NCI-H146 treated with DMSO at 0.1 percent for 48 hours (cell line): ENCODE data around the gene APLP1.
"Not testable (repeated sequence)": the region's sequence is repeated elsewhere in the genome, so short reads cannot be mapped to it uniquely, and the experiment has no call there.

ENCODE experiments used
- DNase-seq: peaks from one replicate; lab custom pipeline; 2025; ENCODE audit not compliant: unreplicated experiment; lab: John Stamatoyannopoulos, UW

APLP1 gene

DNA sequence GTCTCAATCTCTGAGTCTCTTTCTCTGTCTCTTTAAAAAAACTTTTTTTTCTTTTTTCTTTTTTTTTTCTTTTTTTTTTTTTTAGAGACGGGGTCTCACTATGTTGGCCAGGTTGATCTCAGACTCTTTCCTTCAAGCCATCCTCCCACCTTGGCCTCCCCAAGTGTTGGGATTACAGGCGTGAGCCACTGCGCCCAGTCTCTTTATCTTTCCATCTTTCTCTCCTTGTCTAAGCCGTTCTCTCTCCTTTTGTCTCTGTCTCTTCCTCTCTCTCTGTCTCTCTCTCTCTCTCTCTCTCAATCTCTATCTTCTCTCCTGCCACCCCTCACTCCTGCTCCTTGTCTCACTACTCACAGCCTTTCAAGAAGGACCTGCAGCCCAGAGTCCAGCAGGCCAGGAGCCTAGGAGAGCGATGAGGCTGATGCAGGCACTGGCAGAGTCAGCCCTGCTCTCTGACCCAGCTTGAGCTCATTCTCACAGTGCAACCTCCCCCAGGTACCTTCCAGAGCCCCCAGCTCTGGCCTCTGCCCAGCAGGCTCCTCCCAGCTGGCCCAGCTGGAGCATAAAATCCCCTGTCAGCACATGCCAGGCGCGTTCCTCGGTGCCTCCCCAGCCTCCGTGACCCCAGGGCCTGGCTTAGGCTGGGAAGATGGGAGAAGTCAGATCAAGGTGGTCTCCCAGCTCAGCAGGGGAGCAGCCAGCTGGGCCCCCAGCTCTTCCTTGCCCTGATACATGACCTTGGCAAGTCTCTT lies 16.2 kb upstream of the APLP1 start, which contains the start of gene NPHS1:
NPHS1 (minus strand) TSS at position 476 of the 752 bp plus-strand sequence. CDS start 667 bp downstream, outside the sequence.
- DNase-seq: no peak

DNA sequence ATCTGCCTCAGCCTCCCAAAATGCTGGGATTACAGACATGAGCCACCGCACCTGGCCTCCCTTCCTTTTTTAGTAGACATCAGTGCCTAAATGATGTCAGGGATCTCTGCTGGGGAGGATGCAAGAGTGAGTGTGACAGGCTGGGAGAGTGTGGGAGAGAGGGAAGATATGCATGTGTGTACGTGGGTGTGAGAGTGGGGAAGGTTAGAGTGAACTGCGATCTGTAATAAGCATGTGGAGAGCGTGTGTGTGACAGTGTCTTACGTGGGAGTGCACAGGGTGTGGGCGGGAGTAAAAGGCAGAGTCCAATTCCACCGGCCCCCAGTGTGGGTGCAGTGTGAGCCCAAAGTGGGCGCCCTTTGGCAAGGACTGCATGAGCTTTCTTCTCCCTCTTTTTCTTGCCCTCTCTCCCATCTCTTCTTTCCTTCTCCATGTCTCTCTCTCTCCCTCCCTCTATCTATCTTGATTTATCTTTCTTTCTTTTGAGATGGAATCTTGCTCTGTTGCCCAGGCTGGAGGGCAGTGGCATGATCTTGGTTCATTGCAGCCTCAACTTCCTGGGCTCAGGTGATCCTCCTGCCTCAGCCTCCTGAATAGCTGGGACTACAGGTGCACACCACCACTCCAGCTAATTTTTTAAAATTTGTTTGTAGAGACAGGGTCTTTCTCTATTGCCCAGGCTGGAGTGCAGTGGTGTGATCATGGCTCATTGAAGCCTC lies 15.2 kb upstream of the APLP1 start:
- no peak for DNase-seq

DNA sequence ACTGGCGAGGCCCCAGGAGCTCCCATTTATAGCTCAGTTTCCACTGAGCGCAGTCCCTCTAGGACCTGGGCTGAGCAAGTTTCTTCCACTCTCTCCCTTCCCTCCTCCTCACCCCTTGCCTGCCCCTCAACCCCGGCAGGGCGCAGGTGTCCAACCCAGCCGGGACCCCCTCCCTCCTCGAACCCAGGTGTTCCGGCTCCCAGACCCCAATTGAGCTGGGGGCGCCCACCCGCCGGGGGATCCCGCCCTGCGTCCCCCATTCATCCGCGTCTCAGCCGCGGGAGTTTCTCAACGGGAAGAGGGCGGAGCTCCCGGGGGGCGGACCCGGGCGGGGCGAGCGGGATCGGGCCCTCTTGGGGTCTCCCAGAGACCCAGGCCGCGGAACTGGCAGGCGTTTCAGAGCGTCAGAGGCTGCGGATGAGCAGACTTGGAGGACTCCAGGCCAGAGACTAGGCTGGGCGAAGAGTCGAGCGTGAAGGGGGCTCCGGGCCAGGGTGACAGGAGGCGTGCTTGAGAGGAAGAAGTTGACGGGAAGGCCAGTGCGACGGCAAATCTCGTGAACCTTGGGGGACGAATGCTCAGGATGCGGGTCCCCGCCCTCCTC lies 11.7 kb upstream of the APLP1 start, which contains the start of gene KIRREL2:
KIRREL2 (plus strand) TSS at position 366 of the 604 bp plus-strand sequence; CDS start at position 575, 209 bp downstream.
- no peak for DNase-seq

DNA sequence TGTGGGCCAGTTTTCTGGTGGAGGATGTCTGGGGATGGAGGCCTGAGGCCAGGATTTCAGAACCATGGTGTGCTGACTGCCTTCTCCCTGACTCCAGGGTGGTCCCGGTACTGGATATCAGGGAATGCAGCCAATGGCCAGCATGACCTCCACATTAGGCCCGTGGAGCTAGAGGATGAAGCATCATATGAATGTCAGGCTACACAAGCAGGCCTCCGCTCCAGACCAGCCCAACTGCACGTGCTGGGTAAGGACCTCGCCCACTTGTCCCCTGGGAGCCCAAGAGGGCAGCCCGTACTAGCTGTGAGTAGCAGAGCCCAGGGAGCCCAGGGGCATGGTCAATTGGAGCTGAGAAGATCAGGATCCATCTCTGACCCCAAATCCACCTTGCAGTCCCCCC lies 10.1 kb upstream of the APLP1 start:
- DNase-seq: no peak

DNA sequence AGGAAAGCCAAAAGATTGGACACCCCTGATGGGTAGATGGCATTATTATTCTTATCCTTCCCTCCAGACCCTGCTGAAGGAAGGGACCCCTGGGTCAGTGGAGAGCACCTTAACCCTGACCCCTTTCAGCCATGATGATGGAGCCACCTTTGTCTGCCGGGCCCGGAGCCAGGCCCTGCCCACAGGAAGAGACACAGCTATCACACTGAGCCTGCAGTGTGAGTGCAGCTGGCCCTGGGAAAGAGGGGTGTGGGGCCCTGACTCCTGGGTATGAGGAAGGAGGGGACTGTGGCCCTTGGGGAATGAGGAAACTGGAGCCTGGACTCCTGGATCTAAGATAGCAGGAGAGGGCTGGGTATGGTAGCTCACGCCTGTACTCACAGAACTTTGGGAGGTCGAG lies 9.0 kb upstream of the APLP1 start:
- no peak for DNase-seq

DNA sequence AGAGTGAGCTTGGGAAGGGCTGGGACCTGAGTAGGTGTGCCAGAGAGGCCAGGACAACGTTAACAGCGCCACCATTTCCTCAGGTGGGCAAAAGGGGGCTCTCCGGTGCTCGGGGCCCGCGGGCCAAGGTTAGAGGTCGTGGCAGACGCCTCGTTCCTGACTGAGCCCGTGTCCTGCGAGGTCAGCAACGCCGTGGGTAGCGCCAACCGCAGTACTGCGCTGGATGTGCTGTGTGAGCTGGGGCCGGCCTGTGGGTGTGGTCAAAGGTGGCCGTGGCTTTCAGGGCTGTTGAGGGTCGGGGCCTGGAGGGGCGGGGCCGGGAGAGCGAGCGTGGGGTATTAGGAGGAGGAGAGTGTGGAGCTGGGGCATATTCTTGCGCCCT lies 7.9 kb upstream of the APLP1 start:
- no peak for DNase-seq

DNA sequence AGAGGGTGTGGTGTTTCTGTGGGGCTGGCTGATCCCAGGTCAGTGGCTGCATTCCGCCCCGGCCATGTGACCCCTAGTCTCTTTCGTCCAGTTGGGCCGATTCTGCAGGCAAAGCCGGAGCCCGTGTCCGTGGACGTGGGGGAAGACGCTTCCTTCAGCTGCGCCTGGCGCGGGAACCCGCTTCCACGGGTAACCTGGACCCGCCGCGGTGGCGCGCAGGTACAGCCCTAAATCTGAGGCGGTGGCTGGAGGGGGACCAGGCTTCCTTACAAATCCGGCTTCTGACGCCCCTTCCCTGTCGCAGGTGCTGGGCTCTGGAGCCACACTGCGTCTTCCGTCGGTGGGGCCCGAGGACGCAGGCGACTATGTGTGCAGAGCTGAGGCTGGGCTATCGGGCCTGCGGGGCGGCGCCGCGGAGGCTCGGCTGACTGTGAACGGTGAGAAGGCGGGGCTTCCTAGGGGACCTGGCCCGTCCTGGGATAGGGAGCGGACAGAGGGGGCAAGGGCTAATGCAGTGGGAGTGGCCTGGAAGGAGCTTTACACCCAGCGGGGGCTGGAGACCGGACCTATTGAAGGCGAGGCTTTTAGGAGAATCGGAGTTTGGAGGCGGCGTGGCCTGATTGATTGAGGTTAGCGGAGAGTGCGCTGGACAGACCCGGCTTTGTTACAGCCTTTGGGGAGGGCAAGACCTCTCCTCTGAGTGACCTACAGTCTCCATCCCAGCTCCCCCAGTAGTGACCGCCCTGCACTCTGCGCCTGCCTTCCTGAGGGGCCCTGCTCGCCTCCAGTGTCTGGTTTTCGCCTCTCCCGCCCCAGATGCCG lies 7.3 kb upstream of the APLP1 start:
- no peak for DNase-seq

DNA sequence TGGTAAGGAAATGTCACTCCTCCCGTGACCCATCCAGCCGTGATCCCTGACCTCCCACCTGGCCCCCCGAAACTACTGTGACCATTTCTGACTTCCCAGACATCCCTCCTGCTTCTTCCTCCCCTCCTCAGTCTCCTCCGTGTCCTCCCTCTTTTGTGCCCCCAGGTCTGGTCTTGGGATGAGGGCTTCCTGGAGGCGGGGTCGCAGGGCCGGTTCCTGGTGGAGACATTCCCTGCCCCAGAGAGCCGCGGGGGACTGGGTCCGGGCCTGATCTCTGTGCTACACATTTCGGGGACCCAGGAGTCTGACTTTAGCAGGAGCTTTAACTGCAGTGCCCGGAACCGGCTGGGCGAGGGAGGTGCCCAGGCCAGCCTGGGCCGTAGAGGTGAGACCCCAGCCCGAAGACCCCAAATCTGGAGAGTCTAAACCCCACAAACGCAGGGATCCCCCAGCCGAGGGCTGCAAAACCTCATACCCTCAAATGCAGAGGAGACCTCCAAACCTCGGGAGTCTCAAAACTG lies 6.7 kb upstream of the APLP1 start:
- no peak for DNase-seq

DNA sequence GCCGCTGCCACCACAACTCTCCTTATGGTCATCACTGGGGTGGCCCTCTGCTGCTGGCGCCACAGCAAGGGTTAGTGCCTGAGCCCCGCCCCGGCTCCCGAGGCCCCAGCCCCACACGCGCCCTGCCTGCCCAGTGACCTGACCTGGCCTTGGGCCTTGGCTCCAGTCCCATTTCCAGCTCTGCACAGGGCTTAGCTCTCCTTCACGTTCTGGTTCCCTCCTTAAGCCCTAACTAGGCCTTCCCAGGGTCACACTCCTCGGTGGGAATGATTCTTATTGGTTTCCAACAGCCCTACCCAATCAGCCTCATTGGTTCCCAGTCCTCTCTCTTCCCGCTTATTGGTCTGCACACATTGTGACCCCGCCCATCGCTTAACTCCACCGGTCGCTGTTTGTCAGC lies 5.8 kb upstream of the APLP1 start:
- DNase-seq: no peak

DNA sequence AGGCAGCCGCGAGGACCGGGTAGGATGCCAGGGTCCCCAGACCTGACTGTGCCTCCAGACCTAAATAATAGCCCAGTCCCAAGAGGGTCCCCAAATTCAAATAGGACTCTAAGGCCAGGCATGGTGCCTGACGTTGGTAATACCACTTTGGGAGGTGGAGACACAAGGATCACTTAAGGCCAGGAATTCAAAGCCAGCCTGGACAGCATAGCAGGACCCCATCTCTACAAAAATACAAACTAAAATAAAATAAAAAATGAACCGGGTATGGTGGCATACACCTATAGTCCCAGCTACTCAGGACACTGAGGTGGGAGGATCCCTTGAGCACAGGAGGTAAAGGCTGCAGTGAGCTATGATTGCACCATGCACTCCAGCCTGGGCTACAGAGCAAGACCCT lies 5.4 kb upstream of the APLP1 start:
- no peak for DNase-seq

DNA sequence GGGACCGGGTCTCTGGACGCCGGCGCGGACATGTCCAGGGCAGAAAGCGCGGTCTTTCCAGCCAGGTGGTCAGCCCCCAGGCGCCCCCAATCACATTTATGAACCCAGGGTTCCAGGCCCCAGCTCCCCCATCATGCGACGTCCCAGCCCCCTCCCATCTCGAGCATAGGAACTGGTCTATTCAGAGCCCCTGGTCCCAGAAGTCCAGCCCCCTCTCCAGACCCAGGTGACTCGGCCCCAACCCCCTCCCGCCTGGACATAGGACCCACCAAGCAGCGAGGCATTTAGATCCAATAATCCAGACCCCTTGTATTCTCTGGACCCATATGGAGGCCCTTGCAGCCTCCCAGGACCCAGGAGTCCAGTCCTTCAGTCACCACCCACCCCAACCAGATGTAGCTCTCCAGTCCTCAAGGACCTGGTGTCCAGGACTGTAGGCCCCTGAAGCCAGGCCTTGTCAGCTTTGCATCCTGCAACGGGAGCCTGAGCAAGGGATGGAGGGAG lies 501 bp downstream of the APLP1 start:
- DNase-seq: no peak

DNA sequence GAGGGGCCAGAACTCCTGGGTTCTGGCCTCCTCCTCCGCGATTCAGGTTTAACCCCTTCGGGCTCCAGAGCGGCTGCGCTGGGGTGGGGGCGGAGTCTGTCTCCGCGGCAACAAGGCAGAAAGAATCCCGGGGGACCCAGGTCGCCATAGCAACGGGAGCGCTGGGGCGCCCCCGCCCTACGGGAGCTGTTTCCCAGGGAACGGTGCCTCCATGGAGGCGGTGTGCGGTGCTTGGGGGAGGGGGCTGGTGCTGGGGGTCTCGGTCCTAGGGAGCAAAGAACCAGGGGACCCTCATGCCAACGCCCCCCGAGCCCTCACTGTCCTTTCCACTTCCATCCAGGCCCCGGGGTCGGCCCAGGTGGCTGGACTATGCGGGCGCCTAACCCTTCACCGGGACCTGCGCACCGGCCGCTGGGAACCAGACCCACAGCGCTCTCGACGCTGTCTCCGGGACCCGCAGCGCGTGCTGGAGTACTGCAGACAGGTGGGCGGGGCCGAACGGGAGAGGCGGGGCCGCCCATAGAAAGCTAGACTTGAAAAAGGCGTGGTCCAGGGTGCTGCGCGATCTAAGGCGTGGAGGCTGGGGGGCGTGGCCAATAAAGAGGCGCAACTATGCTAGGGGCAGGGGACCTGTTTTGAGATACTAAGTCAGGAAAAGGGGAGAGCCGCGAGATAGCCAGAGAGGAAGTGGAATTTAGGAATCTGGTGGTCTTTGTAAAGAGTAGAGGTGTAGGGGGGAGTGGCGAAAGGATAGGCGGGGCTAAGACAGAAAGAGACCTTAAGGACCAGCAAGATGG lies 1.2 kb downstream of the APLP1 start:
- DNase-seq: peak; percentile 93

DNA sequence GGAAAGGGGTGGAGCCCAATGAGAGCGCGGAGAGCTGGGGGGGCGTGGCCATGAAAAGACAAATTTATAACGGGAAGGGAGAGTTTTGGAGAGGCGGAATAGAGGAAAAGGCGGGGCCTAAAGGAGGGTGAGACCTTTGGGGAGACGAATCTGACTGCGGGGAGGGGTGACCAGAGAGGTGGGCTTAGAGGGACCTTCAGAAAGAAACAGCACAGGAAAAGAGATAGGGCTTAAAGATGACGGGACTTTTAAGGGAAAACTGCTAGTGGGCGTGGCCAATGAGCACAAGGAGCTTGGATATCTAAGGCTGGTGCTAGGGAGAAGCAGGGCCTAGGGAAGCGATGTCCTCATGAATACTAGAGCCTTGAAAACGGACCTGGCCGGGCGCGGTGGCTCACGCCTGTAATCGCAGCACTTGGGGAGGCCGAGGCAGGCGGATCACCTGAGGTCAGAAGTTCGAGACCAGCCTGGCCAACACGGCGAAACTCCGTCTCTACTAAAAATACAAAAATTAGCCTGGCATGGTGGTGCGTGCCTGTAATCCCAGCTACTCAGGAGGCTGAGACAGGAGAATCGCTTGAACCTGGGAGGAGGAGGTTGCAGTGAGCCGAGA lies 1.9 kb downstream of the APLP1 start:
- DNase-seq: not testable (repeated sequence)

DNA sequence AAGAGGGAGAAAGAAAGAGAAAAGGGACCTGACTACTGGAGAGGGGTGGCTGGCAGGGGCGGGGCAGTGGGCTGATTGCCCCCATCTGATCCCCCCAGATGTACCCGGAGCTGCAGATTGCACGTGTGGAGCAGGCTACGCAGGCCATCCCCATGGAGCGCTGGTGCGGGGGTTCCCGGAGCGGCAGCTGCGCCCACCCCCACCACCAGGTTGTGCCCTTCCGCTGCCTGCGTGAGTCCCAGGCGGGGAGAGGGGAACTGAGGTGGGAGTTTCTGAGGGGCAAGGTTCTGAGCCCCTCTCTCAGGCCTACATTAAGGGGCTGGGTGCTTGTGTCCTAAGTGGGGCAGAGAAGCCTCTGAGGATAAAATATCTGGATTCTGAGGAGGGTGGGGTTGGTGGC lies 2.4 kb downstream of the APLP1 start:
- no peak for DNase-seq

DNA sequence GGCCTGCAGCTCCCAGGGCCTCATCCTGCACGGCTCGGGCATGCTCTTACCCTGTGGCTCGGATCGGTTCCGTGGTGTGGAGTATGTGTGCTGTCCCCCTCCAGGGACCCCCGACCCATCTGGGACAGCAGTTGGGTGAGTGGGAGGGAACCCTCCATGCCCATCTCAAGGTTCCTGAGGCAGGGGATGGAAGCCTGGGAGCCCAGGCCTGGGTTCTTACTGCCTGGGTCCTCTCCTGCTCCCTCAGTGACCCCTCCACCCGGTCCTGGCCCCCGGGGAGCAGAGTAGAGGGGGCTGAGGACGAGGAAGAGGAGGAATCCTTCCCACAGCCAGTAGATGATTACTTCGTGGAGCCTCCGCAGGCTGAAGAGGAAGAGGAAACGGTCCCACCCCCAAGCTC lies 3.2 kb downstream of the APLP1 start:
- no peak for DNase-seq

DNA sequence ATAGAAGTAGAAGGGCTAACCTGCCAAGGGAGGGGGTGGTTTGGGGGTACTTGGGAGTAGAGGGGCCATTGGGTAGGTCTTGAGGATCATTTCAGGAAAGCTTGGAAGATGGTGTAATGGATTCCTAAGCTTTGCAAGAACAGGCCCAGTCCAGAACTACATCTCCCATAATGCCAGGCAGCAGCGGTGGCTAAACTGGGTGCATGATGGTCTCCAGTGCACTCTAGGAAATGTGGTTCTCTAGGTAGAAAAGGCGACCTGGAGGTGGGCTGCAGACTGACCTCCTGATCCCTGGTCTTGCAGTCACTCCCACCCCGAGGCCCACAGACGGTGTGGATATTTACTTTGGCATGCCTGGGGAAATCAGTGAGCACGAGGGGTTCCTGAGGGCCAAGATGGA lies 3.8 kb downstream of the APLP1 start:
- no peak for DNase-seq

DNA sequence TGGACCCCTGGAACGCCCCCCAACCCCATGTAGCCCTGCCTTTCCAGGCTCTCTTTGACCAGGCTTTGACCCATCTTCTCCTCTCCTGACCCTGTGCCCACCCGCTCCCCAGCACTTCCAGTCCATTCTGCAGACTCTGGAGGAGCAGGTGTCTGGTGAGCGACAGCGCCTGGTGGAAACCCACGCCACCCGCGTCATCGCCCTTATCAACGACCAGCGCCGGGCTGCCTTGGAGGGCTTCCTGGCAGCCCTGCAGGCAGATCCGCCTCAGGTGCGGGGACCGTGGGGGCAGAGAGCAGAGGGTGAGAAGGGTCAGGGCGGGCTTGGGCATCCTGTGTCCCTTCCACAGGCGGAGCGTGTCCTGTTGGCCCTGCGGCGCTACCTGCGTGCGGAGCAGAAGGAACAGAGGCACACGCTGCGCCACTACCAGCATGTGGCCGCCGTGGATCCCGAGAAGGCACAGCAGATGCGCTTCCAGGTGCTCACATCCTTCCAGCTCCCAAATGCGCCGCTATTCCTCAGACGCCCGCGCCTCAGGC lies 6.1 kb downstream of the APLP1 start:
- no peak for DNase-seq

DNA sequence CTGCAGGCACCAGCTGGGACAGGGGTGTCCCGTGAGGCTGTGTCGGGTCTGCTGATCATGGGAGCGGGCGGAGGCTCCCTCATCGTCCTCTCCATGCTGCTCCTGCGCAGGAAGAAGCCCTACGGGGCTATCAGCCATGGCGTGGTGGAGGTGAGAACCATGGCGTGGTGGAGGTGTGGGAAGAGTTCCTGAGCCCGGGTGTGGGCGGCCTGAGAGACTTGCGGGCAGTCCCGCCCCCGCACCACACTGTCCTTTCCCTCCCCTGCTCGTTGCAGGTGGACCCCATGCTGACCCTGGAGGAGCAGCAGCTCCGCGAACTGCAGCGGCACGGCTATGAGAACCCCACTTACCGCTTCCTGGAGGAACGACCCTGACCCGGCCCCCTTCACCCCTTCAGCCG lies 10.7 kb downstream of the APLP1 start:
- DNase-seq: no peak

DNA sequence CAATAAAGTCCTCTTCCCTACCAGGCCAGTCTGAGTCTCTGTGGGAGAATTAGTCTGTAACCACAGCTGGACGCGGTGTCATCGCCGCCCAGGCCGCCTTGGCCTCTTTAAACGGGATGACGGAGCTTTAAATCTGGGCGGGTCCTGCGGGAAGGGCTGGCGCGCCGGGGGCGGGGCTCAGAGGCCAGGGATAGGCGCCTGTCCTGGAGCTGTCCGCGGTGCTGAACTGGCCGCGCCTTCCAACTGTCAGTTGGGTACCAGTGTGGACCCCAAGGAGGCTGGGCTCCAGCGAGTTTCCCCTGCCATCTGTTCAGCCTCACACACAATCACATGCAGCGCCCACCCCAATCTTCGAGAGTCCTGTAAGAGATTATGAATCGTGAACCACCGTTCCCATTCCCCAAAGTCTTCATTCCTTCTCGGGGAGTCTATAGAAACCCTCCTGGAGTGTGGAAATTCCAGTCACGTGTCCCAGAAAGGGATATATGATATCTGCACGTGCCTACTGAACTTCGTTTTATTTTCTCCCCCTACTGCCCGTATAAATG lies 11.5 kb downstream of the APLP1 start:
- DNase-seq: peak; percentile 17
